Adrenal gland (tissue), 12 donors: Measurements from ENCODE around the gene KIAA1755. TPM values are rescaled to one million over a fixed set of nuclear protein-coding genes. Genes with fewer than 3 reads are reported as not detected.

ENCODE experiments used
- DNase-seq, 7 donors: peaks; one replicate each; pipeline ENCODE4 v3.0.0-alpha.2; 2019 to 2020
- H3K27ac ChIP-seq, 5 donors: fragments of 200-600 bp; sonication (generic) in 4 of 5; 1 replicate in 3 of 5; 2 replicates in 2 of 5; pipeline versions ENCODE4 v1.5.1 to v1.8.0; 2016 to 2020; ENCODE audit warnings: mild to moderate bottlenecking in 1 of 5
- H3K27me3 ChIP-seq: fragments of 200-600 bp; 2 replicates; pipeline ENCODE4 v1.8.0; 2021
- H3K36me3 ChIP-seq, 2 donors: fragments of 200-600 bp; replicated peaks in 1 of 2; 1 replicate in 1 of 2; 2 replicates in 1 of 2; pipeline versions ENCODE4 v1.5.1 to v1.8.0; 2018 to 2022
- H3K4me1 ChIP-seq, 2 donors: fragments of 200-600 bp; replicated peaks in 1 of 2; 1 replicate in 1 of 2; 2 replicates in 1 of 2; pipeline versions ENCODE4 v1.5.1 to v1.8.0; 2018 to 2021
- H3K4me3 ChIP-seq, 4 donors: fragments of 200-600 bp; sonication (generic) in 3 of 4; one replicate each; pipeline ENCODE4 v1.5.1; 2016 to 2018
- H3K9me3 ChIP-seq, 3 donors: fragments of 200-600 bp; sonication (generic) in 1 of 3; replicated peaks in 1 of 3; 1 replicate in 2 of 3; 2 replicates in 1 of 3; pipeline versions ENCODE4 v1.5.1 to v1.8.0; 2016 to 2021
- CTCF ChIP-seq, 6 experiments: fragments of 450-650 bp in 4 of 6; fragments of 200-600 bp in 2 of 6; sonication (generic) in 1 of 6; IDR thresholded peaks; 1 replicate in 5 of 6; 2 replicates in 1 of 6; pipeline versions ENCODE4 v1.5.1 to v1.8.0; 2016 to 2021; ENCODE audit warnings: antibody characterized with exemption in 6 of 6, mild to moderate bottlenecking in 2 of 6, moderate library complexity in 1 of 6
- POLR2A ChIP-seq, 2 donors: fragments of 450-650 bp; IDR thresholded peaks; one replicate each; pipeline ENCODE4 v1.6.1; 2017; ENCODE audit warnings: antibody characterized with exemption in 2 of 2, mild to moderate bottlenecking in 2 of 2, moderate library complexity in 1 of 2
- WGBS, 4 donors: extraction: QIAGEN DNeasy Blood & Tissue Kit in 2 of 4; methylation state at CpG; one replicate each; pipeline versions ENCODE4 v1.1.5 to v1.1.7; 2013 to 2017; 5-methylcytosine and 5-hydroxymethylcytosine counted together
- intact Hi-C, 2 donors: fragments of 100-400 bp; cut with DNase I; formaldehyde crosslinking; loops; one replicate each; pipeline versions ENCODE4 v1.14.1 to v1.15.0; 2022 to 2023
- polyA plus RNA-seq, 3 donors: library from polyadenylated mRNA; stranded (reverse); fragments of 200-250 nt in 2 of 3; fragments of 350-450 nt in 1 of 3; fragmentation: Illumina TruSeq in 1 of 3; extraction: RNeasy Lipid Tissue Mini Kit (QIAGEN cat#74804) in 1 of 3; gene quantifications; one replicate each; pipeline ENCODE4 v1.2.3, GENCODE V29; 2013 to 2014
- total RNA-seq, 9 donors: library from RNA; depleted of rRNA in 4 of 9; stranded (reverse); fragments of >200 nt in 4 of 9; fragments of 120-200 nt in 1 of 9; fragmentation: NEBNext Ultra II Directional in 1 of 9; extraction: Animal tissue kit (Norgen Biotek cat#: 25700) in 1 of 9; gene quantifications; one replicate each; pipeline versions ENCODE4 v1.1.0 to v1.2.4, GENCODE V29; 2013 to 2023
- donor health status: healthy with polysubstance abuse.
- donor health status: Bipolar disorder and iron deficiency.
- donor health status: DM: yes; HTN: yes; CAD: no.
- donor health status: DM: no; HTN: no; CAD: no.
- donor health status: DM: no; HTN: no; CAD: no.
- donor health status: DM: yes; HTN: yes; CAD: no.

The KIAA1755 gene
- total and polyA plus RNA-seq, 12 donors: 0.42 to 8.0 (median 2.0) TPM

DNA sequence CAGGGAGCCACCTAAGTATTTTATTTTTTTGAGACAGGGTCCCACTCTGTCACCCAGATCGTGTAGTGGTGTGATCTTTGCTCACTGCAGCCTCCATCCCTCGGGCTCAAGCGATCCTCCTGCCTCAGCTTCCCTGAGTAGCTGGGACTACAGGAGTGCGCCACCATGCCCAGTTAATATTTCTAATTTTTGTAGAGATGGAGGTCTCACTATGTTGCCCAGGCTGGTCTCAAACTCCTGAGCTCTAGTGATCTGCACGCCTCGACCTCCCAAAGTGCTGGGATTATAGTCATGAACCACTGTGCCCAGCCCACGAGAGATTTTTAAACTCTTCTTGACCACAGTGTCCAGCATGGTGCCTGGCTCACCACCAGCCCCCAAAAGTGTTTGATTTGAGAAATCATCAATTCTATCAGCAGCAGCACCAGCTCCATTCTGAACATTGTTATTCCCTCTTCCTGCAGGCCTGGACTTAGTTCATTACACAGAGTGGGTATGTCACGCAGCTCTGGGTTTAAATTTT, 93.1 kb downstream of the KIAA1755 start:
- Histone ChIP-seq H3K27me3 (no peaks in the 10 kb centered on the region), H3K9me3 (no peaks in the 10 kb centered on the region), H3K4me1 (peaks cover 17 to 18% of the 10 kb centered on the region in 2 donors), H3K36me3 (no peaks in the 10 kb centered on the region), H3K4me3 (no peak overlapping the region), H3K27ac (peak overlapping the region in 2 of 5 donors; percentile 68 to 89)
- WGBS, 4 donors: 93 to 97% (median 95%) methylated on average over 6 to 8 of the region's 8 CpGs
- no peak for DNase-seq
- TF ChIP-seq POLR2A (IDR thresholded peaks at IDR 0.05): no peak
- no peak for TF ChIP-seq CTCF (IDR thresholded peaks at IDR 0.05)
- intact Hi-C loops: loop anchor here (5.0 kb wide), 3 partner anchors 55 to 110 kb away; no protein-coding TSS in a partner anchor

GRCh38 chr20:38166703-38167233, 93.8 kb downstream of the KIAA1755 start:
- H3K27ac ChIP-seq: peak overlapping the region in 1 of 5 donors; percentile 89
- no peaks in the 10 kb centered on the region for H3K9me3 ChIP-seq
- DNase-seq: no peak
- H3K36me3 ChIP-seq: no peaks in the 10 kb centered on the region
- H3K4me3 ChIP-seq: no peak overlapping the region
- no peaks in the 10 kb centered on the region for H3K27me3 ChIP-seq
- WGBS, 4 donors: 70 to 82% (median 79%) methylated on average over 11 of the region's 11 CpGs
- TF ChIP-seq POLR2A (IDR thresholded peaks at IDR 0.05) (no peak), CTCF (IDR thresholded peaks at IDR 0.05) (no peak)
- H3K4me1 ChIP-seq: peaks cover 17 to 18% of the 10 kb centered on the region in 2 donors
- intact Hi-C loops: loop anchor here (5.0 kb wide), 3 partner anchors 56 to 109 kb away; no protein-coding TSS in a partner anchor

DNA sequence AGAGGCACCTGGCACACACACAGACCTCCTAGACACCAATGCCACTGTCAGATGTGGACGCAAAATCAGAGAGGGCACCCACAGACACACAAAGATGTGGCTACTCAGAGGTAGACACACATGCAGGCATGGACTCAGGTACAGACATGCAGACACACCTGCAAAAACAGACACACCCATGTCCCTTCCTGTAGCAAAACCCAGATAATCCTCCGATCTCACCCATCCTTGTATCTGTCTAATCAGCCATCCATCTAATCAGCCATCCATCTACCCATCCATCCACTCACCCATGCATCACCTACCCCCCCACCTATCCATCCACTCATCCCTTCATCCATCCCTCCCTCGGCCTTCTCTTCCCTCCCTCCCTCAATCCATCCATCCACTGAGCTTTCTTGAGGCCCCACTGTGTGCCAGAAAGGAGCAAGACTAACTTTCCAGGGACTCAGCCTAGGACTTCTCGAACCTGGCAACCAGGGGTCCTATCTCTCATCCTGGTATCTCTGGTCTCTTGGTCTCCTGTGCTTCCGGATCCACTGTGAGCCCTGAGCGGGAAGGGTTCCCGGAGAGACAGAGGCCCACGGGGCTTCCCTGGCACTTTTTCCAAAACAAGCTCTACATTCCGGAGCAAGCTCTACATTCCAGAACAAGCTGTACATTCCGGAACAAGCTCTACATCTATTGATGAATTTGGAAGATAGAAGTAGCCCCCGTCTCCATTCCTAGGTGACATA, 94.4 kb downstream of the KIAA1755 start:
- Histone ChIP-seq H3K4me3 (no peak overlapping the region), H3K4me1 (peaks cover 17 to 18% of the 10 kb centered on the region in 2 donors), H3K9me3 (no peaks in the 10 kb centered on the region), H3K27ac (peak overlapping the region in 2 of 5 donors; percentile 34 to 89), H3K36me3 (no peaks in the 10 kb centered on the region), H3K27me3 (no peaks in the 10 kb centered on the region)
- WGBS, 4 donors: 69 to 85% (median 79%) methylated on average over 11 of the region's 11 CpGs
- no peak for DNase-seq
- no peak for TF ChIP-seq POLR2A (IDR thresholded peaks at IDR 0.05)
- no peak for TF ChIP-seq CTCF (IDR thresholded peaks at IDR 0.05)
- intact Hi-C loops: loop anchor here (5.0 kb wide), 3 partner anchors 56 to 109 kb away; no protein-coding TSS in a partner anchor
